Loucy (cell line): ENCODE measurements around the gene PTRHD1.

Source experiments
- CTCF ChIP-seq: fragments of 200-600 bp; sonication (generic); conservative IDR thresholded peaks from 2 replicates; pipeline ENCODE4 v1.5.1; 2014; ENCODE audit warnings: mild to moderate bottlenecking, antibody characterized with exemption, low read length
- EZH2phosphoT487 ChIP-seq: fragments of 200-600 bp; IDR thresholded peaks from 2 replicates; pipeline ENCODE4 v1.6.1; 2018; ENCODE audit warnings: antibody characterized with exemption, mild to moderate bottlenecking, moderate library complexity, borderline replicate concordance

DNA sequence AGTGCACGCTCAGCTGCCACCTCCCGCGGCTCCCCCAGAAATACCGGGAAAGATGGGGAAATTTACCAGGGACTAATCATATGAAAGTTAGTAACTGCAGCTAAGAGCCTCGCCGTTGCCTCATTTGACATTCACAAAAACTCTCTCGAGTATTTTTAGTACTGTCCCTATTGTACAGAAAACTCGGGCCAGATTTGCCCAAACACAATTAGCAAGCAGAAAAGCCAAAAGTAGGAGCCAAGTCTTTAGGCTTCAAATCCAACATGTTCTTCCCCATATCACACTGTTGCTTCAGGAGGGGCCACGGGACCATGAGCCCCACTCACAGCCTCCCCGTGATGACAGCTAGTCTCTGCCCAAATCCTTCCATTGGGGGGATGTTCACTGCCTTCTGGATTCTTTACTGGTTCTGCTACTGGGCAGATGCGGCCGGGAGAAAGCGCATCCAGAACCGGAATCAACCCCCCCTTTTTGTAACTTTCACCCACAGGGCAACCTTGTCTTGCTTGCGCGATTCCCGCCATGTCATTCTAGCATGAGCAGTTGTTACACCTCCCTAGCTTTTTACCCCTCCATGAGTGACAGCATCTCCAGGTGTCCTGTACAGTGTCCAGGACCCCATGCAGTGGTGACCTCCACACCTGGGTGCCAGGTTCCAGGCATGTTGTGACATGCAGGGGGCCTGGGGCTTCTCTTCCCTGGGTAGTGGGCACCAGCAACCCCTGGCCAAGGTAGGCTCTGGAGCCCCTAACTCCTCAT lies 35.2 kb upstream of the PTRHD1 start:
- TF ChIP-seq CTCF (no peak), EZH2phosphoT487 (no peak)
